ENCODE results near the gene ME3. TPM values are rescaled to one million over a fixed set of nuclear protein-coding genes. Genes with fewer than 3 reads are reported as not detected.
"Not testable (repeated sequence)": the region's sequence is repeated elsewhere in the genome, so short reads cannot be mapped to it uniquely, and the experiment has no call there.

The ME3 gene
- total RNA-seq, 3 donors from 2014 or later (not counting 1 experiment from before 2014, with no cell fraction given): 5.2 to 7.5 (median 6.9) TPM

- Histone ChIP-seq H3K4me1 (ENCODE audit: control insufficient read depth, insufficient read depth, low read length) (no peaks in the 10 kb centered on the region), H3K36me3 (ENCODE audit: control insufficient read depth, insufficient read depth, low read length) (no peaks in the 10 kb centered on the region), H3K9me3 (ENCODE audit: control insufficient read depth, insufficient read depth, low read length) (no peaks in the 10 kb centered on the region), H3K4me3 (ENCODE audit: low read length) (no peak overlapping the region), H3K27me3 (ENCODE audit: control insufficient read depth, insufficient read depth, low read length) (no peaks in the 10 kb centered on the region), H3K27ac (ENCODE audit: low read length) (no peak overlapping the region)
- Mint-ChIP-seq H3K4me3 (no peak overlapping the region), H3K4me1 (no peaks in the 10 kb centered on the region), H3K36me3 (peaks cover 17% of the 10 kb centered on the region), H3K27me3 (ENCODE audit: low read depth in 2 of 2) (peaks cover 15 to 17% of the 10 kb centered on the region in 2 donors), H3K27ac (no peak overlapping the region), H3K9me3 (peaks cover 2 to 5% of the 10 kb centered on the region in 2 donors)
- intact Hi-C loops (cut with micrococcal nuclease): no loop called here
- no peak for DNase-seq
- no peak for ATAC-seq
- WGBS (ENCODE audit: insufficient coverage): 100% methylated on average over 1 of the region's 1 CpG
- TF ChIP-seq, protein P1, sequence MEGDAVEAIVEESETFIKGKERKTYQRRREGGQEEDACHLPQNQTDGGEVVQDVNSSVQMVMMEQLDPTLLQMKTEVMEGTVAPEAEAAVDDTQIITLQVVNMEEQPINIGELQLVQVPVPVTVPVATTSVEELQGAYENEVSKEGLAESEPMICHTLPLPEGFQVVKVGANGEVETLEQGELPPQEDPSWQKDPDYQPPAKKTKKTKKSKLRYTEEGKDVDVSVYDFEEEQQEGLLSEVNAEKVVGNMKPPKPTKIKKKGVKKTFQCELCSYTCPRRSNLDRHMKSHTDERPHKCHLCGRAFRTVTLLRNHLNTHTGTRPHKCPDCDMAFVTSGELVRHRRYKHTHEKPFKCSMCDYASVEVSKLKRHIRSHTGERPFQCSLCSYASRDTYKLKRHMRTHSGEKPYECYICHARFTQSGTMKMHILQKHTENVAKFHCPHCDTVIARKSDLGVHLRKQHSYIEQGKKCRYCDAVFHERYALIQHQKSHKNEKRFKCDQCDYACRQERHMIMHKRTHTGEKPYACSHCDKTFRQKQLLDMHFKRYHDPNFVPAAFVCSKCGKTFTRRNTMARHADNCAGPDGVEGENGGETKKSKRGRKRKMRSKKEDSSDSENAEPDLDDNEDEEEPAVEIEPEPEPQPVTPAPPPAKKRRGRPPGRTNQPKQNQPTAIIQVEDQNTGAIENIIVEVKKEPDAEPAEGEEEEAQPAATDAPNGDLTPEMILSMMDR (IDR thresholded peaks at IDR 0.05): no peak
These were observed 107.0 kb downstream of the ME3 start for GRCh38 chr11:86565388-86565787.

DNA sequence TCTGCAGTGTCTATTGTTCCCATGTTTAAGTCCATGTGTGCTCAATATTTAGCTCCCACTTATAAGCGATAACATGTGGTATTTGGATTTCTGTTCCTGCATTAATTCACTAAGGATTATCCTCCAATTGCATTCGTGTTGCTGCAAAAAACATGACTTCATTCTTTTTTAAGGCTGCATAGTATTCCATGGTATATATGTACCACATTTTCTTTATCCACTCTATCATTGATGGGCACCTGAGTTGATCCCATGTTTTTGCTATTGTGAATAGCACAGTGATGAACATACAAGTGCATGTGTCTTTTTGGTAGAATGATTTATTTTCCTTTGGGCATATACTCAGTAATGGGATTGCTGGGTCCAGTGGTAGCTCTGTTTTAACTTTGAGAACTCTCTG lies 109.6 kb downstream of the ME3 start:
- H3K9me3 ChIP-seq (ENCODE audit: control insufficient read depth, insufficient read depth, low read length); H3K4me3 Mint-ChIP-seq; H3K4me1 ChIP-seq (ENCODE audit: control insufficient read depth, insufficient read depth, low read length); H3K36me3 ChIP-seq (ENCODE audit: control insufficient read depth, insufficient read depth, low read length); H3K9me3 Mint-ChIP-seq; intact Hi-C loops (cut with micrococcal nuclease); H3K27me3 ChIP-seq (ENCODE audit: control insufficient read depth, insufficient read depth, low read length); H3K27ac Mint-ChIP-seq; DNase-seq; H3K27ac ChIP-seq (ENCODE audit: low read length); ATAC-seq; H3K4me3 ChIP-seq (ENCODE audit: low read length): not testable (repeated sequence)
- 79% methylated on average over 2 of the region's 2 CpGs for WGBS (ENCODE audit: insufficient coverage)
- peaks cover 6 to 12% of the 10 kb centered on the region in 2 donors for H3K4me1 Mint-ChIP-seq
- H3K27me3 Mint-ChIP-seq (ENCODE audit: low read depth in 2 of 2): peaks cover 16 to 17% of the 10 kb centered on the region in 2 donors
- H3K36me3 Mint-ChIP-seq: peaks cover 17% of the 10 kb centered on the region

DNA sequence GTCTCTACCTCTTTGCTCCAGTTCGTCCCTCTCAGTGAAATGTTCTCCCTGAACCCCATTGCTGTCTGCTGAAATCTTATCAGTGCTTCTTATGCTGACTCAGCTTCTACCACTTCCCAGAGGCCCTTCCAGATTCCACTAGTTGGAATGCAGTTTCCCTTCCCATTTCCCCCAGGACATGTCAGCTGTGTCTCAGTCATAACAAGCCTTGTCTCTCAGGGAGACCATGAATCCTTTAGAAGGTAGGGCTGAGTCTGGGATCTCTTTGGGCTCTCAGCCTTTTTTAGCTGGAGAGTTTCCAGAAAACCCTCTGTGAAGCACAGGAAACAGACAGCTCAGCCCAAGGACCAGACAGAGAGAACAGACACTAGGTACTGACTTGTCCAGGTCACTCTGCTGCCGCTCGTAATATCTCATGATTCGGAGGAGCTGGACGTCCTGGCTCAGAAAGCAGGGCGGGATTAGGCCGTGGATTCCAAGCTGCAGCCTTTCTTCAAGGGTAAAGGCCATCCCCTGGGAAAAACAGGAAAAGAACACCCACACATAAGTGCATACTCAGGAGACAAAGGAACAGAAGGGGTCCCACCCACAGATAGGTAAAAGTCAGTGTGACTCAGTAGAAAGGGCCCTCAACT lies 113.0 kb downstream of the ME3 start:
- Histone ChIP-seq H3K27me3 (ENCODE audit: control insufficient read depth, insufficient read depth, low read length) (no peaks in the 10 kb centered on the region), H3K36me3 (ENCODE audit: control insufficient read depth, insufficient read depth, low read length) (no peaks in the 10 kb centered on the region), H3K9me3 (ENCODE audit: control insufficient read depth, insufficient read depth, low read length) (no peaks in the 10 kb centered on the region), H3K27ac (ENCODE audit: low read length) (no peak overlapping the region), H3K4me3 (ENCODE audit: low read length) (no peak overlapping the region), H3K4me1 (ENCODE audit: control insufficient read depth, insufficient read depth, low read length) (no peaks in the 10 kb centered on the region)
- intact Hi-C loops (cut with micrococcal nuclease): no loop called here
- no peak for DNase-seq
- Mint-ChIP-seq H3K4me3 (no peak overlapping the region), H3K36me3 (peaks cover 17% of the 10 kb centered on the region), H3K27ac (no peak overlapping the region), H3K27me3 (ENCODE audit: low read depth in 2 of 2) (peaks cover 9 to 10% of the 10 kb centered on the region in 2 donors), H3K9me3 (peaks cover 2 to 5% of the 10 kb centered on the region in 2 donors), H3K4me1 (peaks cover 6 to 14% of the 10 kb centered on the region in 2 donors)
- 90% methylated on average over 7 of the region's 7 CpGs for WGBS (ENCODE audit: insufficient coverage)
- ATAC-seq: no peak
- TF ChIP-seq, protein P1 (IDR thresholded peaks at IDR 0.05): no peak

GRCh38 chr11:86558841-86559240 lies 113.6 kb downstream of the ME3 start:
- no peaks in the 10 kb centered on the region for H3K4me1 ChIP-seq (ENCODE audit: control insufficient read depth, insufficient read depth, low read length)
- intact Hi-C loops (cut with micrococcal nuclease): no loop called here
- peaks cover 2 to 5% of the 10 kb centered on the region in 2 donors for H3K9me3 Mint-ChIP-seq
- no peaks in the 10 kb centered on the region for H3K27me3 ChIP-seq (ENCODE audit: control insufficient read depth, insufficient read depth, low read length)
- no peak overlapping the region for H3K4me3 ChIP-seq (ENCODE audit: low read length)
- no peaks in the 10 kb centered on the region for H3K36me3 ChIP-seq (ENCODE audit: control insufficient read depth, insufficient read depth, low read length)
- no peak overlapping the region for H3K27ac ChIP-seq (ENCODE audit: low read length)
- DNase-seq (no peak), ATAC-seq (no peak)
- H3K4me3 Mint-ChIP-seq: no peak overlapping the region
- H3K4me1 Mint-ChIP-seq: peaks cover 6 to 14% of the 10 kb centered on the region in 2 donors
- 97% methylated on average over 2 of the region's 2 CpGs for WGBS (ENCODE audit: insufficient coverage)
- peaks cover 4 to 7% of the 10 kb centered on the region in 2 donors for H3K27me3 Mint-ChIP-seq (ENCODE audit: low read depth in 2 of 2)
- TF ChIP-seq, protein P1 (IDR thresholded peaks at IDR 0.05): no peak
- H3K36me3 Mint-ChIP-seq: peaks cover 17% of the 10 kb centered on the region
- H3K9me3 ChIP-seq (ENCODE audit: control insufficient read depth, insufficient read depth, low read length): no peaks in the 10 kb centered on the region
- H3K27ac Mint-ChIP-seq: no peak overlapping the region
